Measurements from ENCODE around the gene STK32B. TPM values are rescaled to one million over a fixed set of nuclear protein-coding genes. Genes with fewer than 3 reads are reported as not detected.

Gene STK32B
- total RNA-seq, 4 donors from 2014 or later: 3.0 to 33.8 (median 4.3) TPM

- H3K4me3 ChIP-seq: no peak overlapping the region
- H3K27ac ChIP-seq: no peak overlapping the region
- H3K36me3 ChIP-seq: no peaks in the 10 kb centered on the region
- DNase-seq: no peak
- H3K4me1 ChIP-seq: no peaks in the 10 kb centered on the region
- no peak for TF ChIP-seq CTCF (IDR thresholded peaks at IDR 0.05)
- no peak for TF ChIP-seq POLR2A (IDR thresholded peaks at IDR 0.05)
- no peaks in the 10 kb centered on the region for H3K9me3 ChIP-seq
- intact Hi-C loops (cut with DNase I; ENCODE audit: low total_unique reads): no loop called here
- H3K27me3 ChIP-seq: no peaks in the 10 kb centered on the region
Observed at GRCh38 chr4:5416637-5417036, 365.4 kb downstream of the STK32B start.

GRCh38 chr4:5420266-5420665 lies 369.0 kb downstream of the STK32B start:
- Histone ChIP-seq H3K9me3 (no peaks in the 10 kb centered on the region), H3K27me3 (no peaks in the 10 kb centered on the region), H3K36me3 (no peaks in the 10 kb centered on the region), H3K4me1 (no peaks in the 10 kb centered on the region), H3K4me3 (no peak overlapping the region), H3K27ac (no peak overlapping the region)
- DNase-seq: no peak
- no peak for TF ChIP-seq POLR2A (IDR thresholded peaks at IDR 0.05)
- no peak for TF ChIP-seq CTCF (IDR thresholded peaks at IDR 0.05)
- intact Hi-C loops (cut with DNase I; ENCODE audit: low total_unique reads): no loop called here

- intact Hi-C loops (cut with DNase I; ENCODE audit: low total_unique reads): no loop called here
- TF ChIP-seq CTCF (IDR thresholded peaks at IDR 0.05): no peak
- TF ChIP-seq POLR2A (IDR thresholded peaks at IDR 0.05): no peak
- H3K4me3 ChIP-seq: no peak overlapping the region
- no peak for DNase-seq
- H3K4me1 ChIP-seq: no peaks in the 10 kb centered on the region
- no peaks in the 10 kb centered on the region for H3K36me3 ChIP-seq
- no peak overlapping the region for H3K27ac ChIP-seq
- H3K27me3 ChIP-seq: no peaks in the 10 kb centered on the region
- no peaks in the 10 kb centered on the region for H3K9me3 ChIP-seq
Observed at GRCh38 chr4:5421416-5421815, 370.1 kb downstream of the STK32B start.

GRCh38 chr4:5422195-5422594 lies 370.9 kb downstream of the STK32B start:
- no peak overlapping the region for H3K27ac ChIP-seq
- no peaks in the 10 kb centered on the region for H3K36me3 ChIP-seq
- H3K4me3 ChIP-seq: no peak overlapping the region
- intact Hi-C loops (cut with DNase I; ENCODE audit: low total_unique reads): no loop called here
- TF ChIP-seq CTCF (IDR thresholded peaks at IDR 0.05): no peak
- TF ChIP-seq POLR2A (IDR thresholded peaks at IDR 0.05): no peak
- H3K27me3 ChIP-seq: no peaks in the 10 kb centered on the region
- no peaks in the 10 kb centered on the region for H3K9me3 ChIP-seq
- no peak for DNase-seq
- H3K4me1 ChIP-seq: no peaks in the 10 kb centered on the region

- intact Hi-C loops (cut with DNase I; ENCODE audit: low total_unique reads): no loop called here
- TF ChIP-seq POLR2A (IDR thresholded peaks at IDR 0.05) (no peak), CTCF (IDR thresholded peaks at IDR 0.05) (no peak)
- Histone ChIP-seq H3K4me3 (no peak overlapping the region), H3K9me3 (no peaks in the 10 kb centered on the region), H3K4me1 (no peaks in the 10 kb centered on the region), H3K27ac (no peak overlapping the region), H3K36me3 (no peaks in the 10 kb centered on the region), H3K27me3 (no peaks in the 10 kb centered on the region)
- DNase-seq: no peak
Observed at GRCh38 chr4:5423670-5424069, 372.4 kb downstream of the STK32B start.
